HepG2 (cell line): ENCODE measurements around the gene IAH1.

Experiments used
- CERS6 ChIP-seq: sonication (generic); formaldehyde crosslinking; IDR thresholded peaks from 2 replicates; pipeline ENCODE4 v1.5.0; 2020; ENCODE audit warnings: missing genetic modification reagents
- CTCF ChIP-seq: sonication (generic); formaldehyde crosslinking; IDR thresholded peaks from 2 replicates; pipeline ENCODE4 v1.5.0; 2020; ENCODE audit warnings: mild to moderate bottlenecking, missing genetic modification reagents, moderate library complexity
- MYC ChIP-seq: sonication (generic); formaldehyde crosslinking; IDR thresholded peaks from 2 replicates; pipeline ENCODE4 v1.9.0; 2021; ENCODE audit warnings: missing genetic modification reagents, borderline replicate concordance
- RAD21 ChIP-seq: fragments of 450-650 bp; formaldehyde crosslinking; IDR thresholded peaks from 2 replicates; pipeline ENCODE4 v1.5.0; 2020; ENCODE audit warnings: mild to moderate bottlenecking
- RELA ChIP-seq: sonication (generic); formaldehyde crosslinking; IDR thresholded peaks from 2 replicates; pipeline ENCODE4 v1.4.0; 2020; ENCODE audit warnings: missing genetic modification reagents

DNA sequence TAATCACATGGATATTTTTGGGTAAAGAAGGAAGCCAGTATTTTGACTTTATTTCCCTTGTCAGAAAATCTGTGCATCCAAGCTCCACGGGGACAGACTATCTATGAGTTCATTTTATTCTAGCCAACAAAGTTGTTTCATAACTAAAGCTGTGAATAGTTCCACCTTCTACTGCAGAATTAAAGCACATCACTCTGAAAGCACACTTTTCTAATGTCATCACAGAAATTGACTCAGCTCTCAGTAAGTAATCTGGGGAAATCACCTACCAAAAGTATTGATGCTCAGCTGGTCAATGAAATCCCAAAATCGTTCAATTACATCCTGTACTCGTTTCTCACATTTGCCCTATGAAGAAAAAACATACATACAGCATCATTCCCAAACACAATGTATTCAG, 19.1 kb downstream of the IAH1 start:
- TF ChIP-seq RAD21 (CRISPR knock-in tag) (no peak), CERS6 (CRISPR knock-in tag) (no peak), MYC (CRISPR knock-in tag) (no peak), RELA (no peak), CTCF (CRISPR knock-in tag) (no peak)
